ENCODE data around the gene ADAD2. TPM values are rescaled to one million over a fixed set of nuclear protein-coding genes. Genes with fewer than 3 reads are reported as not detected.
"Not testable (repeated sequence)": the region's sequence is repeated elsewhere in the genome, so short reads cannot be mapped to it uniquely, and the experiment has no call there.

The ADAD2 gene
- total RNA-seq, 4 donors from 2014 or later = not detected

- ATAC-seq (no peak), DNase-seq (no peak)
- intact Hi-C loops (cut with DNase I; ENCODE audit: low total_unique reads) (no loop called here), in situ Hi-C loops (cut with MboI; ENCODE audit: low sequenced_read_pairs in 4 of 4) (no loop called here)
- no peak overlapping the region for H3K4me3 ChIP-seq
- no peaks in the 10 kb centered on the region for H3K9me3 ChIP-seq
- peak overlapping the region in 1 of 4 donors; percentile 89 for H3K27ac ChIP-seq
- no peak for TF ChIP-seq POLR2A (IDR thresholded peaks at IDR 0.05)
- TF ChIP-seq, protein P1, sequence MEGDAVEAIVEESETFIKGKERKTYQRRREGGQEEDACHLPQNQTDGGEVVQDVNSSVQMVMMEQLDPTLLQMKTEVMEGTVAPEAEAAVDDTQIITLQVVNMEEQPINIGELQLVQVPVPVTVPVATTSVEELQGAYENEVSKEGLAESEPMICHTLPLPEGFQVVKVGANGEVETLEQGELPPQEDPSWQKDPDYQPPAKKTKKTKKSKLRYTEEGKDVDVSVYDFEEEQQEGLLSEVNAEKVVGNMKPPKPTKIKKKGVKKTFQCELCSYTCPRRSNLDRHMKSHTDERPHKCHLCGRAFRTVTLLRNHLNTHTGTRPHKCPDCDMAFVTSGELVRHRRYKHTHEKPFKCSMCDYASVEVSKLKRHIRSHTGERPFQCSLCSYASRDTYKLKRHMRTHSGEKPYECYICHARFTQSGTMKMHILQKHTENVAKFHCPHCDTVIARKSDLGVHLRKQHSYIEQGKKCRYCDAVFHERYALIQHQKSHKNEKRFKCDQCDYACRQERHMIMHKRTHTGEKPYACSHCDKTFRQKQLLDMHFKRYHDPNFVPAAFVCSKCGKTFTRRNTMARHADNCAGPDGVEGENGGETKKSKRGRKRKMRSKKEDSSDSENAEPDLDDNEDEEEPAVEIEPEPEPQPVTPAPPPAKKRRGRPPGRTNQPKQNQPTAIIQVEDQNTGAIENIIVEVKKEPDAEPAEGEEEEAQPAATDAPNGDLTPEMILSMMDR (IDR thresholded peaks at IDR 0.05 in 4 of 5, conservative IDR thresholded peaks at IDR 0.05 in 1 of 5) = no peak
- H3K27me3 ChIP-seq = no peaks in the 10 kb centered on the region
- no peaks in the 10 kb centered on the region for H3K36me3 ChIP-seq
- H3K4me1 ChIP-seq = peaks cover 9 to 18% of the 10 kb centered on the region in 2 donors
These were observed 21.7 kb downstream of the ADAD2 start for GRCh38 chr16:84212631-84213030.

DNA sequence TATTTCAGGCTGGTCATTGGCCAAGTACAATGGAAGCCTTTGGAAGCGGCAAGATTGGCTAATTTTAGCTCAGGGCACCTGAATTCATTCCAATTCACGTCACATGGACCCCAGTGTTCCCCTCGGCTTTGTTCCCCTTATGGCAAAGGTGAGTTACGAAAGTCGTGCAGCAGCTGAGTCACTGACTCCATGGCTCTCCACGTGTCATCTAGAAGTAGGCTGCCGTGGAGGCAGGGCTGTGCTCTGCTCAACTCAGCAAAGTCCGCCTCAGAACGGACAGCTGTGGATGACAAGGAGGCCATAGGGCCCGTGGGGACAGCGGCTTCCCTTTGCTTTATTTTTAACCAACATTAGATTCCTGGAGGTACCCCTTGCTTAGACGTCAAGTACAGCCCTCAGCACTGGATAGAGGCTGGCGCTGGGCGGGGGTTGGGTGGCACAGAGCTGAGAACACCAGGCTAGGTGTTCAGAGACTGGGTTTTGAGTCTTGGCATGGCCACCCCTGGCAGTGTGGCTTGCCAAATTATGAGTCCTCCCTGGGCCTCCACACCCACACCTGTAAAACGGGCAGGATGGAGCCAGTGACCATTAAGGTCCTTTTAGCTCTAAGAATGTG, 23.6 kb downstream of the ADAD2 start:
- intact Hi-C loops (cut with DNase I; ENCODE audit: low total_unique reads) (no loop called here), in situ Hi-C loops (cut with MboI; ENCODE audit: low sequenced_read_pairs in 4 of 4) (no loop called here)
- ATAC-seq (peak; percentile 92 to 95), DNase-seq (peak; percentile 81 to 85)
- no peaks in the 10 kb centered on the region for H3K27me3 ChIP-seq
- no peaks in the 10 kb centered on the region for H3K9me3 ChIP-seq
- no peak overlapping the region for H3K4me3 ChIP-seq
- no peaks in the 10 kb centered on the region for H3K36me3 ChIP-seq
- H3K27ac ChIP-seq = peak overlapping the region; percentile 7 to 89 (median 74)
- TF ChIP-seq, protein P1 (IDR thresholded peaks at IDR 0.05 in 4 of 5, conservative IDR thresholded peaks at IDR 0.05 in 1 of 5) = no peak
- peaks cover 9 to 18% of the 10 kb centered on the region in 2 donors for H3K4me1 ChIP-seq

GRCh38 chr16:84215531-84215930, 24.6 kb downstream of the ADAD2 start:
- no peaks in the 10 kb centered on the region for H3K9me3 ChIP-seq
- H3K27me3 ChIP-seq = no peaks in the 10 kb centered on the region
- H3K27ac ChIP-seq = peak overlapping the region in 2 of 4 donors; percentile 77 to 89
- intact Hi-C loops (cut with DNase I; ENCODE audit: low total_unique reads) (no loop called here), in situ Hi-C loops (cut with MboI; ENCODE audit: low sequenced_read_pairs in 4 of 4) (no loop called here)
- TF ChIP-seq POLR2A (IDR thresholded peaks at IDR 0.05) = no peak
- TF ChIP-seq, protein P1 (IDR thresholded peaks at IDR 0.05 in 4 of 5, conservative IDR thresholded peaks at IDR 0.05 in 1 of 5) = no peak
- ATAC-seq = no peak
- H3K4me3 ChIP-seq = no peak overlapping the region
- H3K36me3 ChIP-seq = no peaks in the 10 kb centered on the region
- H3K4me1 ChIP-seq = peaks cover 9 to 18% of the 10 kb centered on the region in 2 donors
- no peak for DNase-seq

- H3K27ac ChIP-seq; H3K9me3 ChIP-seq; DNase-seq; H3K36me3 ChIP-seq; H3K27me3 ChIP-seq; intact Hi-C loops (cut with DNase I; ENCODE audit: low total_unique reads); in situ Hi-C loops (cut with MboI; ENCODE audit: low sequenced_read_pairs in 4 of 4); ATAC-seq; H3K4me3 ChIP-seq: not testable (repeated sequence)
- peaks cover 9 to 18% of the 10 kb centered on the region in 2 donors for H3K4me1 ChIP-seq
These were observed 25.2 kb downstream of the ADAD2 start for GRCh38 chr16:84216144-84216543.

- in situ Hi-C loops (cut with MboI; ENCODE audit: low sequenced_read_pairs in 4 of 4) (no loop called here), intact Hi-C loops (cut with DNase I; ENCODE audit: low total_unique reads) (no loop called here)
- ATAC-seq (no peak), DNase-seq (no peak)
- no peak overlapping the region for H3K4me3 ChIP-seq
- TF ChIP-seq, protein P1 (IDR thresholded peaks at IDR 0.05 in 4 of 5, conservative IDR thresholded peaks at IDR 0.05 in 1 of 5) = no peak
- TF ChIP-seq POLR2A (IDR thresholded peaks at IDR 0.05) = no peak
- no peaks in the 10 kb centered on the region for H3K27me3 ChIP-seq
- no peaks in the 10 kb centered on the region for H3K9me3 ChIP-seq
- peaks cover 9 to 18% of the 10 kb centered on the region in 2 donors for H3K4me1 ChIP-seq
- no peak overlapping the region for H3K27ac ChIP-seq
- H3K36me3 ChIP-seq = no peaks in the 10 kb centered on the region
These were observed 27.3 kb downstream of the ADAD2 start for GRCh38 chr16:84218176-84218823.

All from gastrocnemius medialis (tissue), 4 donors.